Measurements from ENCODE around the gene GHITM.
"Not testable (repeated sequence)": the region's sequence is repeated elsewhere in the genome, so short reads cannot be mapped to it uniquely, and the experiment has no call there.

The GHITM gene

DNA sequence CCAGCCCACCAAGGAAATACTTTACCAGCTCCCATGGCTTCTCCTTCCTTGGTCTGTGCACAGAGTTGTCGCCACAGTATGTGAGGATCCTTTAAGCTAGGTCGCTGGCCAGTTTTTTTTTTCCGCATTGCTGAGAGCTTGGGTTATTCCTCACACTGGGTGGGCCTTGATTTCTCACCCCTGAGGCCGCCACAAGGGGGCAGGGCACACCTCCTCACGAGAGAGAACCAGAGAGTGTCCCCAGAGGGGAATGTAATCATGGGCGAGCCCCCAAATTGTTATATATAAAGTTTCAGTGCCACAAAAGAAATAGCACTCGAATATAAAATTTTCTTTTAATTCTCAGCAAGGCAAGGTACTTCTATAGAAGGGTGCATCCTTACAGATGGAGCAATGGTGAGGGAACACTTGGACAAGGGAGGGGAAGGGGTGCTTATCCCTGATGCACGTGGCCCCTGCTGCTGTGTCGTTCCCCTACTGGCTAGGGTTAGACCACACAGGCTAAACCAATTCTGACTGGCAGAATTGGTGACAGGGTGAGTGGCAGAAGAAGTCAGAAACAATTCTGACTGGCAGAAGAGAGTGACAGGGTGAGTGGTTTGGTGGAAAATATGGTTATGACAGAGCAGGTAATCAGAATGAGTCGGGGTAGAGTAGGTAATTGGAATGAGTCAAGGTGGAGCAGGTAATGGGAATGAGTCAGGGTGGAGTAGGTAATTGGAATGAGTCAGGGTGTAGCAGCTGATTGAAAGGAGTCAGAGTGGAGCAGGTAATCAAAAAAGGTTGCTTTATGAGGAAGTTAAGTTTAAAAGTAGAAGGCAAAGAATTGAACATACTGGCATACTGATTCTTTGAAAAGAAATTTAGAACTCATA lies 13.2 kb upstream of the GHITM start:
- H3K36me3 Mint-ChIP-seq (ENCODE audit: low read depth); intact Hi-C loops (cut with micrococcal nuclease); H3K27ac Mint-ChIP-seq; H3K27me3 Mint-ChIP-seq; H3K4me1 Mint-ChIP-seq (ENCODE audit: low read depth); H3K4me3 Mint-ChIP-seq: not testable (repeated sequence)
- H3K9me3 Mint-ChIP-seq = peaks cover 27% of the 10 kb centered on the region

DNA sequence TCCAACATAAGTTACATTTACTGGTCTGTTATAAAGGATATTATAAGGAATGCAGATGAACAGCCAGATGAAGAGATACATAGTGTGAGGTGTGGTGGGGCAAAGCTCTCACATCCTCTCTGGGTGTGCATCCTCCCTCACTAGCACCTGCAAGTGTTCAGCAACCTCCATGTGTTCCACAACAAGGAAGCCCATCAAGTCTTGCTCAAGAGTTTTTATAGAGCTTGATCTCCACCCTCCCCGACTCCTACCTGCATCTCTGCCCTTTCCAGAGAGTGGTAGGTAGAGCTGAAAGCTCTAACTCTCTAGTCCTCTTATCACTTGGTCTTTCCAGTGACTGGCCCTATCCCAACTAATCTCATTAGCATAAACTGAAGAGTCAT lies 12.5 kb upstream of the GHITM start:
- H3K27me3 Mint-ChIP-seq = peaks cover 6% of the 10 kb centered on the region
- H3K4me3 Mint-ChIP-seq = no peak overlapping the region
- intact Hi-C loops (cut with micrococcal nuclease) = no loop called here
- H3K9me3 Mint-ChIP-seq = peaks cover 27% of the 10 kb centered on the region
- H3K4me1 Mint-ChIP-seq (ENCODE audit: low read depth) = no peaks in the 10 kb centered on the region
- H3K36me3 Mint-ChIP-seq (ENCODE audit: low read depth) = no peaks in the 10 kb centered on the region
- H3K27ac Mint-ChIP-seq = no peak overlapping the region

DNA sequence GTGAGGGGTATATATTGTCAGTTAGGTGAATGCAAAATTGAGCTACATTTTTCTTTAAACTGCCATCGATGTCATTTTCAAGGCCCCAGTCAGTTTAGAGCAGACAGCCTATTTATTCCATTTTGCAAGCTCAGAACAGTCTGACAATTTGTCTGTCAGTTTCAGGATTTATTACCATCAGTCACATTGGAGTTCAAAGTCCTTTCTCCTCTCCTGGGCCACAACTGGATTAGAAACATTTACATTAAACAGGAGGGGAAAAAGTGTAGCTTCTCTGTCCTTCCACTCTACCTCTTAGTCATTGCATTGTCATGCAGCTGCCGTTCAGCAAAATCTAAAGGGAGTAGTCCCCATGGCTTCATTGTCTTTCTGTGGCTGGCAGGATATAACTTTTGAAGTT lies 3.5 kb upstream of the GHITM start:
- Mint-ChIP-seq H3K27ac (no peak overlapping the region), H3K27me3 (peaks cover 37% of the 10 kb centered on the region), H3K36me3 (ENCODE audit: low read depth) (peaks cover 10% of the 10 kb centered on the region), H3K4me1 (ENCODE audit: low read depth) (peaks cover 7% of the 10 kb centered on the region), H3K4me3 (no peak overlapping the region), H3K9me3 (no peaks in the 10 kb centered on the region)
- intact Hi-C loops (cut with micrococcal nuclease) = loop anchor here (10.0 kb wide), 1 partner anchor 199 kb away; no protein-coding TSS in a partner anchor

DNA sequence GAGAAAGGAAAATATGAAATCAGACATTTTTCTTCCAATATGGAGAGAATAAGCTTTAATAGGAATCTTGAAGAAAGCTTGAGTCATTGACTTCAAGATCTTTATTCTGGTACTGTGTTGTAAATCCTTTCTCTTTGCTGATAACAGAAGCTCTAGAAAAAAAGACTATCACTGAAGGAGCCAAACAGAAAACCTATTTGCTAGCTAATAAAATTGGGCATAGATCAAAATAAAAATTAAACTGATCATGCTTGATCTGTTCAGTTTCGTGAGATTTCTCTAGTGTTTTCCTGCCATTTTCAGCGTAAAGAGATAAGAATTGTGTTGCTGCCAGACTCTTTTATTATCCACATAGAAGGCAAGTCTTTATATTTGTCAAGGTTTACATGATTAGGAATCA lies 1.5 kb upstream of the GHITM start:
- H3K27ac Mint-ChIP-seq = no peak overlapping the region

DNA sequence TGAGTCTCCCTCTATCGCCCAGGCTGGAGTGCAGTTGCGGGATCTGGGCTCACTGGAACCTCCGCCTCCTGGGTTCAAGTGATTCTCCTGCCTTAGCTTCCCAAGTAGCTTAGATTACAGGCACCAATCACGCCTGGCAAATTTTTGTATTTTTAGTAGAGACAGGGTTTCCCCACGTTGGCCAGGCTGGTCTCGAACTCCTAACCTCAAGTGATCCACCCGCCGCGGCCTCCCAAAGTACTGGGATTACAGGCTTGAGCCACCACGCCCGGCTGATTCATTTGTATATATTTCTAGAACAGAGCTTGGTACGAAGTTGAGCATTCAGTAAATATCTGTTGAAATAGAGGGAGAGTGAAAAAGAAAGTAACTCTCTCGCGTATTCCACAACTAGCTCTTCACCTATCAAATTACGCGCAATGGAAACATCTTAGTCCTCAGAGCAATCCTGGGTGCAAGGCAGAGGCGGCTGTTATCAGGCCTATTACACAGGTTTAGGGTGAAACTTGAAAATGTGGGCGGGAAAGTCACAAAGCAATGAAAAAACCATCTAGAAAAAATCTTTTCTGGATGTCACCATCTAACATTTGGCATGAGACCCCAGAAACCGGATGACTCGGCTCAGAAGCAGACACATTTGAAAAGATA lies 707 bp upstream of the GHITM start:
- no peaks in the 10 kb centered on the region for H3K9me3 Mint-ChIP-seq
- H3K4me3 Mint-ChIP-seq = peak overlapping the region; percentile 95
- peaks cover 26% of the 10 kb centered on the region for H3K27me3 Mint-ChIP-seq
- H3K27ac Mint-ChIP-seq = peak overlapping the region; percentile 98
- intact Hi-C loops (cut with micrococcal nuclease) = loop anchor here (10.0 kb wide), 1 partner anchor 196 kb away; no protein-coding TSS in a partner anchor
- H3K36me3 Mint-ChIP-seq (ENCODE audit: low read depth) = peaks cover 34% of the 10 kb centered on the region
- peaks cover 17% of the 10 kb centered on the region for H3K4me1 Mint-ChIP-seq (ENCODE audit: low read depth)

More for the DNA sequence above, 1.5 kb upstream of the GHITM start:
- peaks cover 26% of the 10 kb centered on the region for H3K36me3 Mint-ChIP-seq (ENCODE audit: low read depth)
- H3K4me3 Mint-ChIP-seq = no peak overlapping the region
- no peaks in the 10 kb centered on the region for H3K9me3 Mint-ChIP-seq
- peaks cover 30% of the 10 kb centered on the region for H3K27me3 Mint-ChIP-seq
- H3K4me1 Mint-ChIP-seq (ENCODE audit: low read depth) = peaks cover 17% of the 10 kb centered on the region
- intact Hi-C loops (cut with micrococcal nuclease) = loop anchor here (10.0 kb wide), 1 partner anchor 197 kb away; no protein-coding TSS in a partner anchor

DNA sequence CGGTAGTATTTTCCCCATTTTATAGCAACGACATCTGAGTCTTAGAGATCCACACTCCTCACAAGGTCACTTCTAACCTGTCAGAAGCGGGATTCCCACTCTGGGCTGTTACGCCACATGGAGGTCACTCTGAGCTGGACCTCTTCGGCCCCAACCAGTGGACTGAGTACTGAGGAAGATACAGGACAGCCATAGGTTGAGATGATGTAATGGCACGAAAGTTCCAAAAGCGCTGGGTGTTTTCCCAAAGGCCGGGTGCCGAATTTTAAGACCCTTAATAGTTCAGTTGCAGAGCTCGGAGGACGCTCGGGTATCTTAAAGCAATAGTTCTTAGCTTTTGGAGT lies 699 bp downstream of the GHITM start:
- intact Hi-C loops (cut with micrococcal nuclease) = no loop called here
- H3K36me3 Mint-ChIP-seq (ENCODE audit: low read depth) = peaks cover 48% of the 10 kb centered on the region
- peaks cover 17% of the 10 kb centered on the region for H3K27me3 Mint-ChIP-seq
- H3K27ac Mint-ChIP-seq = peak overlapping the region; percentile 98
- H3K4me3 Mint-ChIP-seq = peak overlapping the region; percentile 95
- peaks cover 17% of the 10 kb centered on the region for H3K4me1 Mint-ChIP-seq (ENCODE audit: low read depth)
- no peaks in the 10 kb centered on the region for H3K9me3 Mint-ChIP-seq

DNA sequence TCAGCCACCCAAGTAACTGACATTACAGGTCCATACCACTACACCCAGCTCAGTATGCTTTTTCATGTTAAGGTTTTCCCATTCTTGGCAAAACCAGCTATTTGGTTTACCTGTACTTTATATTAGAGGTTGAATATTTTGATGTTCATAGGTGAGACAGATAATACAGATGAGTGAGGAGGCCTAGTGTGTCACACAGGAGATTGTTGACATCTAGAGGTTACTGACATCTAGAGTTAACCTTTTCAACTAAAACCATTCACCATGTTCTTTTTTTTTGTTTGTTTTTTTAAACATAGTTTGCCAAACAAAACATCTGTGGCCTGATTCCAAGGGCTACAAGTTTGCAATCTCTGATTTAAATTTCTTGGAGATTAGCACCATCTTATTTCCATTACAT lies 8.0 kb downstream of the GHITM start:
- no peaks in the 10 kb centered on the region for H3K4me1 Mint-ChIP-seq (ENCODE audit: low read depth)
- no peaks in the 10 kb centered on the region for H3K27me3 Mint-ChIP-seq
- no peak overlapping the region for H3K4me3 Mint-ChIP-seq
- H3K27ac Mint-ChIP-seq = no peak overlapping the region
- H3K36me3 Mint-ChIP-seq (ENCODE audit: low read depth) = peaks cover 83% of the 10 kb centered on the region
- intact Hi-C loops (cut with micrococcal nuclease) = no loop called here
- no peaks in the 10 kb centered on the region for H3K9me3 Mint-ChIP-seq

DNA sequence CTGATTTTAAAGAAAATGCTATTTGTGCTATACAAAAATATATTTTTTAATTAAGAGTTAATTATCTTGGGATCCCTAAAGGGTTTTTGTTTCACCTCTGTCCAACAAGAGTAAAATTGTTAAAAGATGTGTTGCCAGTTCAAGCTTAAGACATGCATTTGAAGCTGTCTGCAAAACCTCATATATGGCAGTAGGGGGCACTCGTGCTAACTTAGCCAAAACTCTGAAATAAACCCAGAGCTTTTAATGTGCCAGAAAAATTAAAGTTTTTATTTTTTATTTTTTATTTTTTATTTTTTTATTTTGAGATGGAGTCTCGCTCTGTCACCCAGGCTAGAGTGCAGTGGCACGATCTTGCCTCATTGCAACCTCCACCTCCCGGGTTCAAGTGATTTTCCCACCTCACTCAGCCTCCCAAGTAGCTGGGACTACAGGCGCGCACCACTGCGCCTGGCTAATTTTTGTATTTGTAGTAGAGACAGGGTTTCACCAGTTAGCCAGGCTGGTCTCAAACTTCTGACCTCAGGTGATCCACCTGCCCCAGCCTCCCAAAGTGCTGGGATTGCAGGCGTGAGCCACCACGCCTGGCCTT lies 8.8 kb downstream of the GHITM start:
- not testable (repeated sequence) for H3K27ac Mint-ChIP-seq; H3K27me3 Mint-ChIP-seq; H3K9me3 Mint-ChIP-seq; H3K4me3 Mint-ChIP-seq; H3K4me1 Mint-ChIP-seq (ENCODE audit: low read depth)
- H3K36me3 Mint-ChIP-seq (ENCODE audit: low read depth) = peaks cover 83% of the 10 kb centered on the region
- intact Hi-C loops (cut with micrococcal nuclease) = loop anchor here (1.0 kb wide), 1 partner anchor 57 kb away; no protein-coding TSS in a partner anchor

DNA sequence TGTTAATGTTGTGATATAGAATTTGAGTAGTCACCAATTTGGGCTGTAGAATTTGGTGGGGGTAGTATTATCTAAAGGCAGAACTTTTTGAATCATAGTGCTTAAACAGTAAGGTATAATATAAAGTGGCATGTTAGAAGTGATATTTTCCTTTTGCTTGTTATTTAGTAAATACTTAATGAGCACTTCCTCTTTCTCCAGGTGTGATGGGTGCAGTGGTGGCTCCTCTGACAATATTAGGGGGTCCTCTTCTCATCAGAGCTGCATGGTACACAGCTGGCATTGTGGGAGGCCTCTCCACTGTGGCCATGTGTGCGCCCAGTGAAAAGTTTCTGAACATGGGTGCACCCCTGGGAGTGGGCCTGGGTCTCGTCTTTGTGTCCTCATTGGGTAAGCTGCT lies 10.5 kb downstream of the GHITM start:
- Mint-ChIP-seq H3K9me3 (no peaks in the 10 kb centered on the region), H3K4me1 (ENCODE audit: low read depth) (no peaks in the 10 kb centered on the region), H3K27me3 (no peaks in the 10 kb centered on the region), H3K27ac (no peak overlapping the region), H3K36me3 (ENCODE audit: low read depth) (peaks cover 83% of the 10 kb centered on the region), H3K4me3 (no peak overlapping the region)
- intact Hi-C loops (cut with micrococcal nuclease) = no loop called here

DNA sequence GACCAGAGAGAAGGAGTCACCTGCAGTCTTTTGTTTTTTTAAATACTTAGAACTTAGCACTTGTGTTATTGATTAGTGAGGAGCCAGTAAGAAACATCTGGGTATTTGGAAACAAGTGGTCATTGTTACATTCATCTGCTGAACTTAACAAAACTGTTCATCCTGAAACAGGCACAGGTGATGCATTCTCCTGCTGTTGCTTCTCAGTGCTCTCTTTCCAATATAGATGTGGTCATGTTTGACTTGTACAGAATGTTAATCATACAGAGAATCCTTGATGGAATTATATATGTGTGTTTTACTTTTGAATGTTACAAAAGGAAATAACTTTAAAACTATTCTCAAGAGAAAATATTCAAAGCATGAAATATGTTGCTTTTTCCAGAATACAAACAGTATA lies 13.5 kb downstream of the GHITM start:
- Mint-ChIP-seq H3K4me3 (no peak overlapping the region), H3K4me1 (ENCODE audit: low read depth) (peaks cover 8% of the 10 kb centered on the region), H3K36me3 (ENCODE audit: low read depth) (peaks cover 66% of the 10 kb centered on the region), H3K9me3 (no peaks in the 10 kb centered on the region), H3K27me3 (no peaks in the 10 kb centered on the region), H3K27ac (no peak overlapping the region)
- intact Hi-C loops (cut with micrococcal nuclease) = no loop called here

DNA sequence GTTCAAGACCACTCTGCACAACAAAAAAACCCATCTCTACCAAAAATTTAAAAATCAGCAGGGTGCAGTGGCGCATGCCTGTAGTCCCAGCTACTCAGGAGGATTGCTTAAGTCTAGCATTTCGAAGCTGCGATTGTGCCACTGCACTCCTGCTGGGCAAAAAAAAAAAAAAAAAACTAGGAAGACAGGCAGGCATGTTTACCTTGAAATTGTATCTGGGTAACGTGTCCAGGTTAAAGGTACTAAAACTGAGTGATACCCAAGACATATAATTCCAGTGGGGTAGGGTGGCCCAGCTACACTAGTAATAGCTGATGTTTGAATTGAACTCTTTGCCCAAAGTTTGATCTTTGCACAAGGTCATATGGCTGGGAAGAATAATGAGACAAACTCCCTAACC lies 16.2 kb downstream of the GHITM start:
- no peak overlapping the region for H3K4me3 Mint-ChIP-seq
- H3K27ac Mint-ChIP-seq = no peak overlapping the region
- intact Hi-C loops (cut with micrococcal nuclease) = no loop called here
- peaks cover 46% of the 10 kb centered on the region for H3K36me3 Mint-ChIP-seq (ENCODE audit: low read depth)
- peaks cover 13% of the 10 kb centered on the region for H3K27me3 Mint-ChIP-seq
- H3K9me3 Mint-ChIP-seq = no peaks in the 10 kb centered on the region
- peaks cover 24% of the 10 kb centered on the region for H3K4me1 Mint-ChIP-seq (ENCODE audit: low read depth)

DNA sequence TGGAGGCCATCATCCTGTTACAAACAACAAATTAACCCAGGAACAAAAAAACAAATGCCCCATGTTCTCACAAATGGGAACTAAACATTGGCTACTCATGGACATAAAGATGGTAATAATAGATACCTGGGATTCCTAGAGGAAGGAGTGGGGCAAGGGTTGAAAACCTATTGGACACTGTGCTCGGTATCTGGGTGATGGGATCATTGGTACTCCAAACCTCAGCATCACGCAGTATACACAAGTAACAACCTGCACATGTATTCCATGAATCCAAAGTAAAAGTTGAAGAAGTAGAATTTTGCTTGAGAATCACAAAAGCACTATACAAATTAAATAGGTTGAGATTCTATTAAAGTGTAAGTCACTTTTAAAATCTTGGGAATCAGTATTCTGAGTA lies 16.7 kb downstream of the GHITM start:
- Mint-ChIP-seq H3K9me3 (no peaks in the 10 kb centered on the region), H3K27ac (no peak overlapping the region), H3K4me3 (no peak overlapping the region), H3K36me3 (ENCODE audit: low read depth) (peaks cover 41% of the 10 kb centered on the region), H3K4me1 (ENCODE audit: low read depth) (peaks cover 24% of the 10 kb centered on the region), H3K27me3 (peaks cover 14% of the 10 kb centered on the region)
- intact Hi-C loops (cut with micrococcal nuclease) = no loop called here

DNA sequence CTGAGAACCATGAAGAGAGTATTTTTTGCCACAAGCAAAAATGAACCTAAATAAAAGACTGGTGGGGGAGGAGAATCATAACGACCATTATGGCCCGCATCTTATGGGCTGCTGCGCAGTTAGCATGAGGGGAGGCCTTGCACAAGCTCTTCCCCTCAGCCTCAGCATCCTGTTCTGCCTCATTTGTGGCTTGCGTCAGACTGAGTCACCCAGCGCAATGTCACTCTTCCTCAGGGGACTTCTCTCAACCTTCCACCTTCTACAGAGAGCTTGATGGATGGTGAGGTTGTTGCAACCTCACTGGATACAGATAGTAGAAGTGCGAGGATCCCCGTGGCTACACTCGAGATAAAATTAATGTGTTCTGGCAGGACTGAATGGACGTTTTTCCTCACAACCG lies 17.5 kb downstream of the GHITM start:
- intact Hi-C loops (cut with micrococcal nuclease) = no loop called here
- H3K27ac Mint-ChIP-seq = no peak overlapping the region
- H3K27me3 Mint-ChIP-seq = peaks cover 14% of the 10 kb centered on the region
- H3K36me3 Mint-ChIP-seq (ENCODE audit: low read depth) = peaks cover 37% of the 10 kb centered on the region
- no peak overlapping the region for H3K4me3 Mint-ChIP-seq
- H3K9me3 Mint-ChIP-seq = no peaks in the 10 kb centered on the region
- peaks cover 24% of the 10 kb centered on the region for H3K4me1 Mint-ChIP-seq (ENCODE audit: low read depth)

DNA sequence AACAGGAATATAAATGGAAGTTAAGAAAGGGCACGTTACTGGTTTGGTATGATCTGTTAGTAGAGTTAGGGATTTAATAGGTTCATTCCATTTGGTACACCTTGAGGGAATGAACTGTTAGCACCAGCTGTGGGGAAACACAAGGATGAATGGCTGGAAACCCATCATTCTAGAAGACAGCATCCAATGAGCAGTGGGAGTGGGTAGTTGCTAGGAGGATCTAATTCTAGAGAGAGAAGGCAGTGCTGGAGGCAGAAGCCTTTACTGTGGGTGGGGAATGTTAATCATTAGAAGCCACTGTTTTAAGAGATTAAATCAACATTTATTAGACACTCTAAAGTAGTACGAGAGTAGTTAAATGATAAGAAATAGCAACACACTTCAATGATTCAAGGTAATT lies 18.8 kb downstream of the GHITM start:
- no peak overlapping the region for H3K4me3 Mint-ChIP-seq
- no peak overlapping the region for H3K27ac Mint-ChIP-seq
- no peaks in the 10 kb centered on the region for H3K9me3 Mint-ChIP-seq
- H3K36me3 Mint-ChIP-seq (ENCODE audit: low read depth) = peaks cover 27% of the 10 kb centered on the region
- intact Hi-C loops (cut with micrococcal nuclease) = no loop called here
- peaks cover 14% of the 10 kb centered on the region for H3K27me3 Mint-ChIP-seq
- H3K4me1 Mint-ChIP-seq (ENCODE audit: low read depth) = peaks cover 24% of the 10 kb centered on the region
